Activated CD4-positive, alpha-beta memory T cell treated with anti-CD3 and anti-CD28 coated beads for 36 hours (primary cell): ENCODE measurements around the gene POLR3E. TPM values are rescaled to one million over a fixed set of nuclear protein-coding genes. Genes with fewer than 3 reads are reported as not detected.
"Not testable (repeated sequence)": the region's sequence is repeated elsewhere in the genome, so short reads cannot be mapped to it uniquely, and the experiment has no call there.

Experiments
- CTCF ChIA-PET: fragments of 350-600 bp; sonication (Branson Sonifier 250); formaldehyde crosslinking; loops from one replicate; lab custom pipeline; 2021; ENCODE audit warnings: antibody characterized with exemption, inconsistent platforms; lab: Charles Lee
- POLR2A ChIA-PET: fragments of 350-600 bp; sonication (Branson Sonifier 250); formaldehyde crosslinking; loops from one replicate; lab custom pipeline; 2021; ENCODE audit warnings: antibody characterized with exemption; lab: Charles Lee
- DNase-seq: peaks from one replicate; pipeline ENCODE4 v3.0.0-alpha.2; 2020
- H3K27ac Mint-ChIP-seq: one replicate; pipeline ENCODE4 v1.8.0; 2021; ENCODE audit warnings: mixed read lengths
- H3K27me3 Mint-ChIP-seq: one replicate; pipeline ENCODE4 v1.8.0; 2021; ENCODE audit warnings: mixed read lengths
- H3K36me3 Mint-ChIP-seq: one replicate; pipeline ENCODE4 v1.8.0; 2021; ENCODE audit warnings: mixed read lengths
- H3K4me1 Mint-ChIP-seq: one replicate; pipeline ENCODE4 v1.8.0; 2021; ENCODE audit warnings: low read depth, mixed read lengths
- H3K4me3 Mint-ChIP-seq: one replicate; pipeline ENCODE4 v1.8.0; 2021; ENCODE audit warnings: mild to moderate bottlenecking, mixed read lengths
- H3K9me3 Mint-ChIP-seq: one replicate; pipeline ENCODE4 v1.8.0; 2021; ENCODE audit warnings: mixed read lengths
- intact Hi-C: fragments of 100-400 bp; cut with micrococcal nuclease; formaldehyde crosslinking; loops from one replicate; pipeline ENCODE4 v1.15.1; 2023
- total RNA-seq, 2 experiments: library from RNA; stranded (reverse); gene quantifications; one replicate each; pipeline ENCODE4 v1.2.3, GENCODE V29; 2021

Gene POLR3E
- total RNA-seq, 2 experiments from 2014 or later: 75.0 to 80.3 TPM

GRCh38 chr16:22340945-22341344 lies 43.7 kb downstream of the POLR3E start:
- Mint-ChIP-seq H3K36me3 (peaks cover 61% of the 10 kb centered on the region), H3K4me3 (no peak overlapping the region), H3K9me3 (peaks cover 39% of the 10 kb centered on the region), H3K27me3 (no peaks in the 10 kb centered on the region), H3K27ac (no peak overlapping the region), H3K4me1 (peaks cover 12% of the 10 kb centered on the region)
- intact Hi-C loops: no loop called here
- ChIA-PET CTCF (no interaction called here), POLR2A (no interaction called here)
- no peak for DNase-seq

DNA sequence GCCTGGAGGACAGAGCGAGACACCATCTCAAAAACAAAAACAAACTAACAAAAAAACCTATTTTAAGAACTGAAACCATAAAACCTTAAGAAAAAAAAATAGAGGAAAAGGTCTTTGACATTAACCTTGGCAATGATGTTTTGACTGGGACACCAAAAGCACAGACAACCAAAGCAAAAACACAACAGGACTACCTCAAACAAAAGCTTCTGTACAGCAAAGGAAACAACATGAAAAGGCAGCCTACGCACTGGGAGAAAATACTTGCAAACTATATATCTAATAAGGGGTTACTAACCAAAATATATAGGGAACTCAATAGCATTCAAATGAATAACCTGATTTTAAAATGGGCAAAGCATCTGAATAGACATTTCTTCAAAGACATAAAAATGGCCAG lies 44.9 kb downstream of the POLR3E start:
- no peak overlapping the region for H3K4me3 Mint-ChIP-seq
- CTCF ChIA-PET: no interaction called here

GRCh38 chr16:22346483-22346882 lies 49.3 kb downstream of the POLR3E start:
- Mint-ChIP-seq H3K4me1 (peaks cover 12% of the 10 kb centered on the region), H3K27ac (peak overlapping the region; percentile 2), H3K27me3 (no peaks in the 10 kb centered on the region), H3K36me3 (peaks cover 55% of the 10 kb centered on the region), H3K9me3 (peaks cover 2% of the 10 kb centered on the region), H3K4me3 (no peak overlapping the region)
- ChIA-PET CTCF (interaction anchor here (0.8 to 2.1 kb wide), 2 partner anchors 25 to 28 kb away, joined by 3 to 8 read pairs; no protein-coding TSS in a partner anchor), POLR2A (no interaction called here)
- DNase-seq: no peak
- intact Hi-C loops: no loop called here

More for the DNA sequence above, 44.9 kb downstream of the POLR3E start:
- no peak for DNase-seq
- peaks cover 28% of the 10 kb centered on the region for H3K9me3 Mint-ChIP-seq
- intact Hi-C loops: no loop called here
- POLR2A ChIA-PET: interaction anchor here (0.6 kb wide), 1 partner anchor 1156 kb away, joined by 4 read pairs; no protein-coding TSS in a partner anchor
- H3K27ac Mint-ChIP-seq: no peak overlapping the region
- peaks cover 58% of the 10 kb centered on the region for H3K36me3 Mint-ChIP-seq
- no peaks in the 10 kb centered on the region for H3K27me3 Mint-ChIP-seq
- peaks cover 18% of the 10 kb centered on the region for H3K4me1 Mint-ChIP-seq

DNA sequence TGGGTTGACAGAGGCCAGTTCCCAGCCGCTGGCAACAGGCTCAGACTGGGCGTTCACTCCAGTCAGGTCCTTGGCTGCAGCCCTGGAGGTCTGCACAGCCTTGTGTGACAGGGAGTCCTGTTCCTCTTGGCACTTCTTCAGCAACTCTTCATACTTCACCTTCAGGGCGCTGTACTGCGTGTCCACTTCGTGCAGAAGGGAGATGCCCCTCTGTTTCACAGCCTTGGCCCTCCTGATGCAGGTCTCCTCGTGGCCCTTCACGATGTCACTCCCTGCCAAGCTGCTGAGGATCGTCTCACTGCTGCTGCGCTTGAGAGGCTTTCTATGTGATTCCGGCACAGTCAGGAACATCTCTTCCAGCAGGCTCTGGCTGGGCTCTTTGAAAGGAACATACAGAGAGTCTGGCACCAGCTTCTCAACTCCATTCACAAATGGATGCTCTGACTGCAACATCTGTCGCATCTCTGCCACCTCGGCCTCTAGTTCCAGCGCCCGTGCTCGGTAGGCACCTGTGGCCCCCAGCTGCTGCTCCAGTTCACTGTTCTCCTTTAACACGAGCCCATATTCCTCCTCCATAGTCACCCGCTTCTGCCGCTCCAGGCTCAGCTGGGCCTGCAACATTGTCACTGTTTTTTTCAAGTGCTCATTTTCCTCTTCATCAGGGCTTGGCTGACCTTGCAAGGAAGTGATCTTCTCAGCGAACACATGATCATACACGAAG lies 50.1 kb downstream of the POLR3E start:
- POLR2A ChIA-PET: no interaction called here
- Mint-ChIP-seq H3K9me3 (no peaks in the 10 kb centered on the region), H3K27me3 (no peaks in the 10 kb centered on the region), H3K4me1 (peaks cover 14% of the 10 kb centered on the region), H3K4me3 (no peak overlapping the region), H3K36me3 (peaks cover 53% of the 10 kb centered on the region), H3K27ac (peak overlapping the region; percentile 2)
- intact Hi-C loops: no loop called here
- CTCF ChIA-PET: interaction anchor here (2.1 kb wide), 1 partner anchor 26 kb away, joined by 8 read pairs; no protein-coding TSS in a partner anchor
- DNase-seq: no peak

DNA sequence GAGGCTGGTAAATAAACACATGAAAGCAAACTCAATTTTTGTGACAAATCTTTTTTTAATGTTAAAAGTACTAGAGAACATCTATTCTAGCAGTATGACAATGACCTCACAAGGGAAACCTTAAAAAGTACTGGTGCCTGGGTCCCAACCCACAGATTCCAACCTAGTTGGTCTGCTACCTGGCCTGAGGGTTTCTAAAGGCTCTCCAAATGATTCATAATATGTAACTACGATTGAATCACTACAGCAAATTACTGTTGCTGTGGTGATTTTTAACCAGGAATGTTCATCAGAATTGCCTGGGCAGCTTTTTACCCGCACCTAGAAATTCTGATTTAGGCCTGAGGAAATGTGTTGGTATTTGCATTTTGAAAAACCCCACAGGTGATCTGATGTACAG lies 51.1 kb downstream of the POLR3E start:
- Mint-ChIP-seq H3K4me3 (no peak overlapping the region), H3K36me3 (peaks cover 55% of the 10 kb centered on the region), H3K9me3 (no peaks in the 10 kb centered on the region), H3K4me1 (peaks cover 23% of the 10 kb centered on the region), H3K27me3 (no peaks in the 10 kb centered on the region), H3K27ac (no peak overlapping the region)
- ChIA-PET POLR2A (no interaction called here), CTCF (interaction anchor here (1.8 kb wide), 1 partner anchor 48 kb away, joined by 4 read pairs; no protein-coding TSS in a partner anchor)
- intact Hi-C loops: no loop called here
- DNase-seq: no peak

GRCh38 chr16:22351017-22351416 lies 53.8 kb downstream of the POLR3E start:
- POLR2A ChIA-PET, H3K27me3 Mint-ChIP-seq: not testable (repeated sequence)
- H3K4me1 Mint-ChIP-seq: peaks cover 45% of the 10 kb centered on the region

GRCh38 chr16:22352140-22352539 lies 54.9 kb downstream of the POLR3E start:
- CTCF ChIA-PET: interaction anchor here (1.5 kb wide), 1 partner anchor 31 kb away, joined by 4 read pairs; no protein-coding TSS in a partner anchor
- H3K4me3 Mint-ChIP-seq: no peak overlapping the region

More at GRCh38 chr16:22351017-22351416, 53.8 kb downstream of the POLR3E start:
- H3K27ac Mint-ChIP-seq, DNase-seq, H3K9me3 Mint-ChIP-seq, intact Hi-C loops, H3K4me3 Mint-ChIP-seq: not testable (repeated sequence)
- CTCF ChIA-PET: interaction anchor here (0.6 to 1.5 kb wide), 3 partner anchors 30 to 1183 kb away, joined by 3 to 4 read pairs (median 3); no protein-coding TSS in a partner anchor
- H3K36me3 Mint-ChIP-seq: peaks cover 46% of the 10 kb centered on the region

DNA sequence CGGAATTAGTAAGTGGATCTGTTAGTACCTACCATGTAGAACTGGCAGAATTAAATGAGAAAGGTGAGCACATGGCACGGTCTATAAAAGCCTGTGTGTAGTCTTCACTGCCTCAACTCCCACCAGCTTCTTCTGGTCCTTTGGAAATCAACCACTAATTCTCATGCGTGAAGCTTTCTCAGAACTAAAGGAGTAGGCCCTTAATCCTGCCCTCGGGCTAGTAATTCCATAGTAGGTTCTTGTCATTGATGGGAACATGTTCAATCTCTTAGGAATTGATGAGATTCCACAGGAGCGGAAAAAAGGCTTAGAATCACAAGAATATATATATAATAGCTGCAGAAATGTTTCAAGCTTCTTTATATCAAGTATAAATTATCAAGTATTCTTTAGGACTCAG lies 55.5 kb downstream of the POLR3E start:
- Mint-ChIP-seq H3K9me3 (no peaks in the 10 kb centered on the region), H3K27ac (peak overlapping the region; percentile 58), H3K36me3 (peaks cover 32% of the 10 kb centered on the region), H3K4me1 (peaks cover 51% of the 10 kb centered on the region), H3K27me3 (no peaks in the 10 kb centered on the region), H3K4me3 (no peak overlapping the region)
- ChIA-PET CTCF (interaction anchor here (1.3 to 1.8 kb wide), 3 partner anchors 18 to 32 kb away, joined by 4 to 8 read pairs (median 5); no protein-coding TSS in a partner anchor), POLR2A (interaction anchor here (1.7 to 1.8 kb wide), 2 partner anchors 20 to 22 kb away, joined by 7 to 10 read pairs; partner anchors contain the start of gene CDR2)
- intact Hi-C loops: loop anchor here (1.0 kb wide), 1 partner anchor 22 kb away; the partner anchor contains the start of gene CDR2
- no peak for DNase-seq

More at GRCh38 chr16:22352140-22352539, 54.9 kb downstream of the POLR3E start:
- peaks cover 45% of the 10 kb centered on the region for H3K4me1 Mint-ChIP-seq
- peaks cover 37% of the 10 kb centered on the region for H3K36me3 Mint-ChIP-seq
- DNase-seq: no peak
- no peaks in the 10 kb centered on the region for H3K27me3 Mint-ChIP-seq
- peak overlapping the region; percentile 18 for H3K27ac Mint-ChIP-seq
- intact Hi-C loops: no loop called here
- no peaks in the 10 kb centered on the region for H3K9me3 Mint-ChIP-seq
- POLR2A ChIA-PET: no interaction called here

DNA sequence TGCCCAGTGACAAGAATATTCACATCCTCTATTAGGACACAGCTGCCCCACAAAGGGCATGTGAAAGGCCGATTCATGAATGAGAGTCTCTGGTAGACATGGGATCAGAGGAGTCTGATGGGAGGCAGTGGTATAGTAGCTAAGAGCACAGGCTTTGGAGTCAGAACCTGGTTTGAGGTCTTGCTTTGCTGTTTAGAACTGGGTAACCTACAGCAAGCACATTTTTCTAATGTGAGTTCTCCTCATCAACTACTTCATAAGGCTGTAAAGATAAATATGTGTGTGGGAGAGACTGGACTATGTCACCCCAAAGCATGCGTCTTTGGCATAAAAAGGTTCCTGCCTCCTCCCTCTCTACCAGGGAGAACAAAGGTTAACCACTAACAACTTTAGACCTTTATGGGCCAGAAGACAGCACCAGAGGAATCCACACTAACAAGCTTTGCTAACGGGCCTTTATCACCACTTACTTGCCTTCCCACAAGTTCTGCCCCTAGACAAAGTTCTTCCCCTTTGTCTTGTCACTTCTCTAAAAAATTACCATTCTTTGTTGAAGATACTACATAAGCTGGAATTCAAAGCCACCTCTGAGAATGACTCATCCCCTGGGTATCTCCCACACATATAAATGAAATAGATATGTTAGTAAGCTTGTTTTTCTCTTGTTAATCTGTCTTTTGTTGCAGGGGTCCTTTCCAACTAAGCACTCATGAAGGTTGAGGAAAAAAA lies 56.1 kb downstream of the POLR3E start:
- peak overlapping the region; percentile 93 for H3K27ac Mint-ChIP-seq
- H3K36me3 Mint-ChIP-seq: peaks cover 35% of the 10 kb centered on the region
- intact Hi-C loops: loop anchor here (1.0 kb wide), 1 partner anchor 21 kb away; the partner anchor contains the start of gene CDR2
- no peak for DNase-seq
- no peaks in the 10 kb centered on the region for H3K27me3 Mint-ChIP-seq
- H3K4me1 Mint-ChIP-seq: peaks cover 58% of the 10 kb centered on the region
- no peaks in the 10 kb centered on the region for H3K9me3 Mint-ChIP-seq
- POLR2A ChIA-PET: interaction anchor here (1.2 to 1.8 kb wide), 4 partner anchors 10 to 22 kb away, joined by 5 to 10 read pairs (median 6); partner anchors contain the start of gene CDR2
- peak overlapping the region; percentile 36 for H3K4me3 Mint-ChIP-seq
- CTCF ChIA-PET: interaction anchor here (1.0 to 1.8 kb wide), 4 partner anchors 15 to 53 kb away, joined by 3 to 8 read pairs (median 4); no protein-coding TSS in a partner anchor

DNA sequence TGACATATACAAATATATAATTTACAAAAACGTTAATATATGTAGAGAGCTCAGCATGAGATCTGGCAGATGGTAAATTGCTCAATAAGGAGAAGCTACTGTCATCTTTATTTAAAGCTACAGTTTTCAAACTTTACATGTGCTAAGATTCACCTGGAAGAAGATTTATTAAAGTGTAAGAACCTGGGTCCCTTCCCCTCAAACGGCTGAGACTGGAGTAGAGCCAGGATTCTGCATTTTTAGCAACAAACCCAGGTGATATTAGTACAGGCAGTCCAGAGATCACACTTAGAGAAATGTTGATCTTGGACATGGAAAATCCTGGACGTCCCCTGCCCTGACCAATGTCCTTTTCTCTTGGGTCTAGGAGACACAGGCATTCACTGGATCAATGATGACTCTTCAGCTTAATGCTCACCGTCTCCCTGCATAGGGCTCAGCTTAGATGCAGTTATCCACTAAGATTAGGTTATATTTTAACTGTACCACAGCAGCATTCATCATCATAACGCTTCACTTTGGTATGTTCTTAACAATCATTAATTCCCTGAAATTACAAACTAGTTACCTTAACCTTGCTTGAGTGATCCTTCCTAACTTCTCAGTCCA lies 56.8 kb downstream of the POLR3E start:
- peak overlapping the region; percentile 93 for H3K27ac Mint-ChIP-seq
- H3K36me3 Mint-ChIP-seq: peaks cover 29% of the 10 kb centered on the region
- intact Hi-C loops: loop anchor here (1.0 kb wide), 1 partner anchor 20 kb away; the partner anchor contains the start of gene CDR2
- no peak for DNase-seq
- H3K9me3 Mint-ChIP-seq: no peaks in the 10 kb centered on the region
- ChIA-PET CTCF (interaction anchor here (1.0 to 1.8 kb wide), 3 partner anchors 14 to 53 kb away, joined by 3 to 8 read pairs (median 3); no protein-coding TSS in a partner anchor), POLR2A (interaction anchor here (1.2 to 1.8 kb wide), 4 partner anchors 9 to 21 kb away, joined by 5 to 10 read pairs (median 6); partner anchors contain the start of gene CDR2)
- H3K4me3 Mint-ChIP-seq: no peak overlapping the region
- peaks cover 63% of the 10 kb centered on the region for H3K4me1 Mint-ChIP-seq
- H3K27me3 Mint-ChIP-seq: no peaks in the 10 kb centered on the region

- ChIA-PET POLR2A (no interaction called here), CTCF (no interaction called here)
- Mint-ChIP-seq H3K27me3 (no peaks in the 10 kb centered on the region), H3K36me3 (peaks cover 22% of the 10 kb centered on the region), H3K4me1 (peaks cover 71% of the 10 kb centered on the region), H3K27ac (peak overlapping the region; percentile 78), H3K4me3 (no peak overlapping the region), H3K9me3 (no peaks in the 10 kb centered on the region)
- intact Hi-C loops: no loop called here
- no peak for DNase-seq
Observed at GRCh38 chr16:22355487-22355908, 58.3 kb downstream of the POLR3E start.
